OCI-M1 (cell line): ENCODE measurements around the gene TMEM165.

Source experiments
- DNase-seq: peaks from one replicate; lab custom pipeline; 2025; lab: John Stamatoyannopoulos, UW

Gene TMEM165

DNA sequence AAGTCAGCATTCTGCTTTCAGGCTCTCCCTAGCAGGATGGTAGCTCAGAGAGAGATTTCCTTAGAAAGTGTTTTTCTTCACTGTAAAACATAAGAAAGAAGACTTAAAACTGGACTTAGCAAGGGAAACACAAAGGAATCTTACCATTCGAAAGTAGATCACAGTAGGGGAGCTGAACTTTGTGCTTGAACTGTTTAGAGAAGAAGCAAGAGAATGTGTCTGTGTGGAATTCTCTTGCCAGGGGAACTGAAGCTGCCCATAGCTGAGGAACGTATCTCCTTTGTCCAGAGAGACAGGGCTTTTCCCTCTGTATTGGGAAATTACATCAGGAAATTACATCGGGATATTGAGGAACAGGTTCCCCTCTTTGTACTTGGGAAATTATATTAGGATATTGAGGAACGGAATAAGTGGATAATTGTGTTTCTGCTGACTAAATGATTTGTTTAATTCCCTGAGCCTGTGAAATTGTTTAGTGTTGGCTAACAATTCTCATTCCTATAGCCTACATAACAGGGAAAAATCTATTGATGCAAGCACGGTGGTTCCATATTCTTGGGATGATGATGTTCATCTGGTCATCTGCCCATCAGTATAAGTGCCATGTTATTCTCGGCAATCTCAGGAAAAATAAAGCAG lies 28.6 kb upstream of the TMEM165 start:
- no peak for DNase-seq

DNA sequence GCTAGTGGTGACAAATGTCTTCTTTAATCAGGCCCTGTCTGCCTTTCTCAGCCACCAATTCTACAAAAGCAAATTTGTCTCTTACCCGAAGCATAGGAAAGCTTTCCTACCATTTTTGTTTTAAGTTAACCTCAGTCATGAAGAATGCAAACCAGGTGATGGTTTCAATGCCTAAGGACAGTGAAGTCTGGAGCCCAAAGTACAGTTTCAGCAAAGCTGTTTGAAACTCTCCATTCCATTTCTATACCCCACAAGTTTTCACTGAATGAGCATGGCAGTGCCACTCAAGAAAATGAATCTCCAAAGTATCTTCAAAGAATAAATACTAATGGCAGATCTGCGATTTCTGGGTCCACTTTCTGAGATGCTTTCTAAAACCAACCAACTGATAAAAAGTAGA lies 25.8 kb upstream of the TMEM165 start:
- no peak for DNase-seq

DNA sequence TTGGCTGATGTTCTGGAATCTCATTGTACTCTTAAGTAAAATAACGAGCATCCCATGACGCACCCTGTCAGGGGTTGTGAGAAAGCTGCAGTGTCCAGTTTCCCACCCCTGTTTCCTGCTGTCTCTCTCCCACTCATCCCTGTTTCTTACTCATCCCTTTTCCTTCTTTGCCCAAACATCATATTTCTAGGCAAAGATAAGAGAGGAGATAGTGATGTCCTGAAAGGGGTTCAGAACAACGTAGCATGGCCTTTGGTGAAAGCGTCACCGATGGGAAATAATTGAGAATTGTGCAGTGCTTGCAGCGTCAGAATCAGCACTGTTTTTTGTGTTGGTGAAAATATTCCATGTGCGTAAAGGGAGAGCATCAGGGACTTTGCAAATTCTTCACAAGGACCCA lies 23.5 kb upstream of the TMEM165 start:
- DNase-seq = no peak

DNA sequence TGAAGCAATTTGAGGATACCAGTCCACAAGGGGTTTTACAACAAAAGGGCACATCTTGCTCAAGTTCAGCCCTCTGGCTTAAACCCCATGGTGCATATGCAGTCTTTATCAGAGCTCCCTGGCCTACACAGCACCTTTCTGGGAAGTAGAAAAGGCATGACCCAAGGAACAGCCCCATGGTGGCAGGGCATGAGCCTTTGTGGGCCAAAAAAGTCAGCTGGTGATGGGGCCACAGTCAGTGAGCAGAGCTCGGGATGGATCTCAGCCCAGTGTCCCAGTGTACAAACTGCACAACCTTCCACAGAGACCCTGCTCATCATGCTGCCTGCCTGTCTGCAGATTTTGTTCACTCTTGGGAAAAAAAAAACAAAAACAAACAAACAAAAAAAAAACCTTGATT lies 22.3 kb upstream of the TMEM165 start:
- DNase-seq = no peak

DNA sequence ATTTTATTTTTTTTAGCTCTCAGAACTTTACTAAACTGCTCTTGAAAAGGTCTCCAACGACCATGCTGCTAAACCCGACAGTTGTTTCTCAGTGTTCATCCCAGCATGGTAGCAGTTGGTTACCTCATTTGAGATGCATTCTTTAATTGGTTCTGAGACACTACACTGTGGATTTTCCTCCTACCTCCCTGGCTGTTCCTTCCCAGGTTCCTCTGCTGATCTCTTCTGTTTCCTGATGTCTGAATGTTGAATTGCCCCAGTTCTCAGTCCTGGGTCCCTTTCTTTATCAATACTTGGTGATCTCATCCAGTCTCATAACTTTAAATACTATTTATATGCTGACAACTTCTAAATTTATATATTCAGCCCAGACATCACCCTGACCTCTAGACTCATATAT lies 19.1 kb upstream of the TMEM165 start:
- no peak for DNase-seq

DNA sequence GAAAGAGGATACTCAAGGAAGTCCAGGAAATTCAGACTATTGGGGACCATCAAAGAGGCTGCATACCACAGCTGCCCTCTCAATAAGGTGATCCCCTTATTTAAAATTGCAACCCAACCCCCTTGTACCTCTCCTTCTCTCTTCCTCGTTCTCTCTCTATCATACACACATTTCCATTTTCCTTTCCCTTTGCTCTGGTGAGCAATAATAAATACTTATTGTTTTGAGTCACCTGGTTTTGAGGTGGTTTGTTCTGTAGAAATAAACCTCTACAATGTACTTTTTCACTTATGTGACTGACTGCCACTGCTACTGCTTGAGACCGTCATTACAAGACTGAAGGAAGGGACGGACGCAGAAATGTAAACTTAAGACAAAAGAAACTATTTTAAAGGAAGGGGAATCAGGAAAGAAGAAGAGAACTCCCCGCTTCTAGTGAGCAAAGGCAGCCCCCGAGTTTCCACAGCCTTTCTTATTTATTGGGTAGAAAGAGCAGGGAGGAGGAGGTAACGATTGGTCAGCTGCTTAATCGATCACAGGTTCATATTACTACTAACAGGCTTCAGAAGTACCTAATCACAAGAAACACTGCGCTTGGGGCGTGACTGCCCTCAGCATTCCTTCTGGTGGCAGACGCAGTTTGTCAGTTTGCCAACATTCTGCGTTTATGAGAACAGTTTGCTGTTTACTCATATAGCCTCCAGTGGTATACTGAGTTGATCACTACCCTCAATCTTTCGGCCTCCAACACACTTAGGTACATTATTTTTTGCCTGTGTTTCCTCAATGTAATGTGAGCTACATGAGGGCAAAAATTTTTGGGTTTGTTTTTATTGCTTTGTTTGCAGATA lies 16.9 kb upstream of the TMEM165 start:
- no peak for DNase-seq

DNA sequence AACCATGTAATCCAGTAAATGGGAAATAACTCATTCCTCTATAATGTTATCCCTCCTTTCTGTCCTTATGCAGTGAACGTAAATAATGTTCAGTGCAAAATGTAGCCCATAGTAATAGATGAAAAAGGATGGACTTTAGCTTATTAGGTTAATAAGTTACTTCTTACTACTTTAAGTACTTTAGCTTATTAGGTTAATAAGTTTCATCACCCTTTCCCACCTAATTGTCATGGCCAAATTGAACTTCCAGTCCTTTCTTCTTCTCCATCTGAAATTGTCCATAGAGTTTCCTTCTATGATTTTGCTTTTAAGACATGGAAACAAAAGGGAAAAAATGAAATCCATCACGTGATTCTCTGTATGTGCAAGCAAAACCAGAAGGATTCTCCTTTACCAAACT lies 15.2 kb upstream of the TMEM165 start:
- DNase-seq = no peak

DNA sequence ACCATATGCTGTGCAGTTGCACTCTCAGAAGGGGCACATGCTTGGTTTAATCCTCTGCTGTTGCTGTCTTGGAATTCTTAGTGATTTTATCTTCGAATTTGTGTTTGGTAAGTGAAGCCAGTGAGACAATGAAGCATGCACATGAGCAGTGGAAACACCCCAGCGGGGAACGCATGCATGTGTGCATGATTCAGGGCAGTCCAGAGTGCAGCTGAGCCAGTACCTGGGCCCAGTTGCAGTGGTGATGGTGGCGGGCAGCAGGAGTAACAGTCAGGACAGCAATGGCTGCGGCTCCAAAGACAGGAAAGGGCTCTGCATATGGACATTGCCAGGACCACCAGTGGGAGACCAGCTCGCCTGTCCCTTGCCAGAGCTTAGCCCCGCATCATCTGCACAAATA lies 14.3 kb upstream of the TMEM165 start:
- peak; percentile 47 for DNase-seq

DNA sequence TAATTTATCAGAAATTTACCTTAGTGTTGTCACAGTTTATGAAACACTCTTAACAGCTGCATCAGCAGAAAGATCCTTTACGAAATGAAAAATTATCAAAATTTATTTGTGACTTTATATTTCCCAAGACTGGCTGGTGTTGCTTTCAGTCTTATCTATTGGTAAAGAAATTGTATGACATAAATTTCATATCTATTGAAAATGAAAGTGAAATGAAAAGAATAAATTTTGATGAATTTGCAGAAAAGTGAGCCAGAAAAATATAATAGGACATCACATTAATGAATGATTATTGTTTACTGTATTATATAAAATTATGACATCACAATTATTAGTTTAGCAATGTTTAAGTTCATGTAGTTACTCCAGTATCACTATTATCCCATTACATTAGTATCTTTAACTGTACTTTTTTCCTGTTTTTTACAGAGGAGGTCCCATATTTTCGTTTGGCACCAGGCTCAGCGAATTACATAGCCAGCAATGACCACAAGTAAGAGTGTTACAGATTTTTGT lies 13.2 kb upstream of the TMEM165 start:
- peak; percentile 72 for DNase-seq

DNA sequence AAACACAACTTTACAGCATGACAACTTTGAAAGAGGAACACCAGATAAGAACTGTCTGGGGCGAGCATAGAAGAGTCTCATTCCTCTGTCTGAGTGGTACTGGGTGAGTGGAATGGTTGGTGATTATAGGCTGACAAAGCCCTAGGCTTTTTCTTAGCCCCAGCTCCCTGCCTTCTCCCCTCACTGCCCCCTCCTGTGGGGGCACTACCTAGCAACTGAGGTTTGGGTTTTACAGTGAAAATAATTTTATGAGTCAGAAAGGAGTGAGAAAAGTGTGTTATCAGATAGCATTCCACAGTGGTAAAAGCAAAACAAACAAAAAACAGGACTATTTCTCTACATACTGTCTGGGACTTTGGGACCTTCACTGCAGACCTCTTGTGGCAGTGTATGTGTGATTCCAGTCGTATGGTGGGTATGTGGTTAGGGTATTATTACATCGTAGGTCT lies 10.5 kb upstream of the TMEM165 start:
- peak; percentile 72 for DNase-seq

DNA sequence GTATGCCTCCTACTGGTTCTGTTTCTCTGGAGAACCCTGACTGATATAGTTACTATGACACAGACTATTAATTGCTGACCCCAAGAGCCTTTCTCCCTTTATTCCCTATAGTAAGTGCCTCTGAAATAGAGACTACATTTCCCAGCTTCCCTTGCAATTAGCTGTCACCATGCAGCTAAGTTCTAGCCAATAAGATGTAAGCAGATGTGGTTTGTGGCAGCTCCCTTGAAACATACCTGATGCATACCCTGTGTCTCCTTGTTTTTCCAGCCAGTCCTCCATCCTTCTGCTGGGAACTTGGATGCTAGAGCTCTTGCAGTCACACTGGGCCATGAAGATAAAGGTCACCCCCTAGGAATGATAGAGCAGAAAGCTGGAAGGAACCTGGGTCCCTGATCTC lies 9.7 kb upstream of the TMEM165 start:
- peak; percentile 76 for DNase-seq

DNA sequence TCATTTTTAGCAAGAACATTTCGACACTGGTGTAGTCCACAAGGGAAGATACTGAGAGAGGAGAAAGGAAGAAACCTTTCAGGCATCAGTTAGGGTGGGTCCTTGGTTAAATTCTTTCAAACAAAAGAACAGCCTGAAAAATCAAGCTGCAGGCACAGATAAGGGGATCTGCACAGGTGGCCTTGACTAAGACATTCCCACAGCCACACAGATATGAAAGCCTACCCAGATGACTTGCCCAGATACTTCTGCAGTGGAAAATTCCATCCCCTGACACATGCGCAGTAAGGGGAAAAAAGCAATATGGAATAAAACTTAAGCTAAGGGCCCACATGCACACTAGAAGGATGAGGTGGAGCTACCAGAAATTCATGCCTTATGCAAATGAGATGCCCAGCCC lies 8.9 kb upstream of the TMEM165 start:
- peak; percentile 91 for DNase-seq

DNA sequence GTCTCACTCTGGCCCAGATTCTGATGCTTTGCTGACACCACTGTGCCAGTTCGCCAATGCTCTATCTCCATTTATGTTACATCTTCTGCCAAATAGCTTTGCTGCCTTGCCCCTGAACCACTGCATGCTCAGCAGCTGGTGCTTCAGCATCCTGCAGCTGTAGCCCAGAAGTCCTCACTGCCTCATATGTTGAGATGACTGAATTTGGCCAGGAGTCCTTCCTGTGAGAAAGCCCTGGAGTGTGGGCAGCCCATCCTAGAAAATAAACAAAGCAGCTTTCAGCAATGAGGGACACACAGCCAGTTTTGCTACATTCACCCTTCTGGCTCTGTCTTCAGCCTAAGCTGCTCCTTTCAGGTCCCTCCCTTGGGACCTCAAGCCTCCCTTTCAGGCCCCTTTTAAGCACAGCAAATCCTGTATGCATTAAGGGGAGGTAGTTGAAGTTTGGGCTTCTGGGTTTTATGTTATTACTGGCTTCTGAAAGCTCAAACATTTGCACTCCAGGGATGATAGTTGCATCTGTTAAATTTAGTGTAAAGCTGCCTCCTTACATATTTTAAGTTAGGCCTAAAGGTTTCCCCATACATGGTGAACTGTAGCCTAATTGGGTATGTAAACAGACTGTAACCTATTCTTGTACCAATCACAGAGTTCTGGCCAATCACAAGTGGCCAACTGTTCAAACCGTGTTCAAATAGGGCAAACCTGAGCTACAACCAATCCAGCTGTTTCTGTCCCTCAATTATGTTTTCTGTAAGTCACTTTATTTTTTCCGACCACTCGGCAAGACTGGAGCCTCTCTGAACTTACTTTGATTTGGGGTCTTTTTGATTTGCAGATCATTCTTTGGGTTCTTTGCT lies 2.1 kb upstream of the TMEM165 start:
- DNase-seq = no peak

DNA sequence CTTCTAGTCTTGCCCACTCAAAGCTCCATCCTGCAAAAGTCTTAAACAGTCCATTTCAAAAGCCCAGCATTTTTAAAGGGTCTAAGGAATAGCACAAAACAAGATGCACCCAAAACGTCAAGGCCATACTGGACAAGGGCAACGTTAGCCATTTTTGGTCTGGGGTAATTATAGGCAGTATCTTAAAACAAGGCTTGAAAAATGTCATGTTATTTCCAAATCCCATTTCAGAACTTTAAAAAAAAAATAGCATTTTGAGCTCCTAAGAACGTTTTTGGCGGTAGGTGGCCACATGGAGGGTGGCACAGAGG lies 584 bp upstream of the TMEM165 start:
- DNase-seq = no peak

DNA sequence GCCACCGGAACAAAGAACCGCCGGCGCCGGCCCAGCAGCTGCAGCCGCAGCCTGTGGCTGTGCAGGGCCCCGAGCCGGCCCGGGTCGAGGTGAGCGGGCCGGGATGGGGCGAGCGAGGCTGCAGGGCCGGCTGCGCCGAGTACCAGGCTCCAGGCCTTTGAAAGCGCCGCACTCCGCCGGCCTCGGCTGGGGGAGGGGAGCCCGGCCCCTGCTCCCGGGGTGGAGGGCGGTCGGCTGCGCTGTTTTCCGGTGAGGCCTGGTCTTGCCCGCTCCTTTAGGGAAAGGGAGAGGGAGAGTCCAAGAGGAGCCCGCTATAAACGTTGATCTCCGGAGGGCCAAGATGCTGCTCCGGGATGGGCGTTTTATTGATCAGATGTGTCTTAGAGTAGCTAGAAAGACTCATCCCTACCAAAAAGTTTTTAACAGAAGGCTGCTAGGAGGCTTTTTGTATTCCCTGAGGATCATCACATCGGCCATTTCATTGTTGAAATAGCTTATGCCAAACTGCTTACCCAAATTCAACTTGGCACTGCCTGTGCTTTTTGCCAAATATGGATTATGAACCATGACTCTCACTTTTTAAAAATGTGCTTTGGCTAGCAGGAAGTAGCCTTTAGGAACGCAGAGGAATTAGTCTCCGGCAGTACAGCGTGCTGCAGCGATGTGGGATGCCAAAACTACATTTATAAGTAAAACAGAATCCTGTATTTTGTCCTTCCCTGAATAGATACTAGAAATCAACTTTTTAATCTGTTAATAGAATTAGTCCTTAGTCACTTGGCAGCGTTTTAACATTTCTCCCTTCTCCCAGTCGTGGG lies 760 bp downstream of the TMEM165 start:
- DNase-seq = peak; percentile 62

DNA sequence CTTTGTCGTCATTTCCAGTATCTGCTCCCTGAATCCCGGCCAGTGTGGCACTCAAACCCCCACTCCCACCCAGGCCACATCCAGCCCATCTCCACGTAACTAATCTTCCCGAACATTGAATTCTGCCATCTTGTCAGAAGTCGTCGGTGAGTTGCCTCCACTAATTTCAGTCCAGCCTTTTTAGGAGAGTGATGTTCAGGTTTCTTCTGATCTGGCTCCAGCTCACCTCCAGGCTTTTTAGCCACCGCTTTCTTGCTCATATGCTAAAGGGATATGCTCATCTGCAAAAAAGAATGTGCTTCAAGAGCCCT lies 1.3 kb downstream of the TMEM165 start:
- DNase-seq = peak; percentile 41

DNA sequence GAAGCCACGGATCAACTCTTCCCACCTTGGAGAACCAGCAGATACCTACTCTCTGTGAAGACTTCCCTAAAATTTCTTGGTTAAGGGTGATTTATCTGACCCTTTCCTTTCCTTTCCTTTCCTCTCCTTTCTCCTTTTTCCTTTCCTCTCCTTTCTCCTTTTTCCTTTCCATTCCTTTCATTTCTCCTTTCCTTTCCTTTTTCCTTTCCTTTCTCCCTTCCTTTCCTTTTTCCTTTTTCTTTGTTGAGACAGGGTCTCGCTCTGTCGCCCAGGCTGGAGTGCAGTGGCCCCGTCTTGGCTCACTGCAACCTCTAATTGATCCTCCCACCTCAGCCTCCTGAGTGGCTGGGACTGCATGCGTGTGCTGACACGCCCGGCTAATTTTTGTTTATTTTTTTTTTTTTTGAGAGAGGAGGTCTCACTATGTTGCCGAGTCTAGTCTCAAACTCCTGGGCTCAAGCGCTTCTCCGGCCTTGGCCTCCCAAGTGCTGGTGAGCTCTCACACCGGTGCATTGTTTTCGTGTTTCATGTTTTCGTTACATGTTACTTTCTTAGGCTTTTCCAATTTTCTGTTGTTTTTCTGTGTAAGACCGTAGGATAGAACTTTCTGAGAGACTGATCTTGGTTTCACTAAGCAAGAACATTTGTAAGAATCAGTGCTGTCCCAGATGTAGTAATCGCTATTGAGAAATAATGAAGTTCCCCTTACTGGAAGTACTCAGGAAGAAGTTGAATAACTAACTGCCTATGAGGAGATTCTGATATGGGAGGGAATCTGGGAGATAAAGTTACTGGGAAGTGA lies 2.0 kb downstream of the TMEM165 start:
- peak; percentile 65 for DNase-seq

DNA sequence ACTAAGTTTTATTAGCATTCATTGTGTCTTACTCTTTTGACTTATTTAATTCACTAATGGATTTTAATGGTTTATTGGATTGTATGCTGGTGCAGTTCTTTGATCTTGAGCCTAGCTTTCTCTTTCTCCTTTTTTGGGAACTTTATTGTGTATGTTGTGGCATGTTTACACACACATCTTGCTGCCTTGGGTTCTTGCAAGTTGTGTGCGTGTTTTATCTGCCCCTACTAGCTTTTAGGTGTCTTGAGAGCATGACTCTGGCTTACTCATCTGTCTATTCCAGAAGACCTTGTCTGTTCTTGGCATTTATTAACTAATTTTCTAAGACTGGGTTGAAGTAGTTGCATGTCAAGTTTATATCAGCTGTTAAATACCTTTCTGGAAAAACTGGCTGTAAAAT lies 2.7 kb downstream of the TMEM165 start:
- peak; percentile 57 for DNase-seq

DNA sequence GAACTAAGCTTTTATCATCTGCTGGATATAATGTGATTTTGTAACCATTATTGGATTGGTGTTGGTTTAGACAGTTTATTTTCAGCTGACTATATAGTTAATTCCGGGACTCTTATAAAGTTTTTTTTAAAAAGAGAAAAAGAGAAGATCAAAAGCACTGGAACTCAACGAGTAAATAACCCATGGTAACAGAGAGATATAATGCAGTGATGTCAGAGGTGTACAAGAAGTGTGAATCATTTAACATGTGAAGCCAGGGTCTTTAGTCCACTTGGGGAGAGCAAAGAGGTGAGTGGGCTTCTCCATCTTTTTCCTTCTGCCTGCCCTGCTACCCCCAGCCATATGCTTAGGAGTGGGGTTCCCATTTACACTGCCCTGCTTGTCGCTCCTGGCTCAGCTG lies 3.2 kb downstream of the TMEM165 start:
- DNase-seq = peak; percentile 32

DNA sequence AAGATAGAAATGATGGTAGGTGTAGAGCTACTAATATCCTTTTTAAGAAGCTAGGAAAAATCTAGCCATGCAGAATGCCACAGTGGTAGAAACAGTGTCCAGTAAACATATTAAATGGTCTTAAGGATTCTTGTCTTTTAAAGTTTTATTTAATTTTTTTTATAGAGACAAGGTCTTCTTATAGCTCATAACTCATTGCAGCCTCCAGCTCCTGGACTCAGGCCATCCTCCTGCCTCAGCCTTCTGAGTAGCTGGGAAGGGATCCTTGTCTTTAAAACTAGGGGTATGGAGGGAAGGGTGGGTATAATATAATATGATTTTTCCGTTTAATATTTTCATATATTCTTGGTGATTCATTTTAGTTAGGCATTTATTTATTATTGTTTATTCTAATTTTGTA lies 3.8 kb downstream of the TMEM165 start:
- DNase-seq = no peak

DNA sequence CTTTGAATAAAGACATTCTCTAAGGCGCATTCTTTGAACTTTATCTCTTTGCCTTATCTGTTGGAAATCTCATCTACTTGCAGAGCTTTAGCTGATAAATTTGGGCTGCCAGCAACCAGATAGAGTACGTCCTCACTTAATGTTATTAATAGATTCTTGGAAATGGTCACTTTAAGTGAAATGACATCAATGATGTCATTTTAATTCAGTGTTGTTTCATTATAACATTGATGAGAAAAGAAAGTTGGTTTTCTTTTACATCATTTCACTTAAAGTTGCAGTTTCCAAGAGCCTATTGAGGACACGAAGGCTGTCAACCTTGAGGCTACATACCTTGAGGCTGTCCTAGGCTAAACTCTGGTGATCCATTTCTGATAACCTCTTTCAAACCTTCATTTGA lies 9.3 kb downstream of the TMEM165 start:
- DNase-seq = no peak
